Neuronal stem cell (in vitro differentiated cells): ENCODE results near the gene PPP2R5E. TPM values are rescaled to one million over a fixed set of nuclear protein-coding genes. Genes with fewer than 3 reads are reported as not detected.
"Not testable (repeated sequence)": the region's sequence is repeated elsewhere in the genome, so short reads cannot be mapped to it uniquely, and the experiment has no call there.

Experiments used
- DNase-seq: peaks from one replicate; pipeline ENCODE4 v3.0.0-alpha.2; 2013; ENCODE audit warnings: low spot score
- H2AFZ ChIP-seq: one replicate; pipeline ENCODE4 v1.6.1; 2013; ENCODE audit warnings: mild to moderate bottlenecking, low read length, inconsistent platforms
- H2AK5ac ChIP-seq: 2 replicates; pipeline ENCODE4 v1.6.1; 2013; ENCODE audit warnings: low read depth, mild to moderate bottlenecking, inconsistent platforms, low read length, moderate library complexity, mixed read lengths
- H2BK120ac ChIP-seq: 2 replicates; pipeline ENCODE4 v1.6.1; 2013; ENCODE audit warnings: low read depth, mild to moderate bottlenecking, inconsistent platforms, low read length, moderate library complexity, mixed read lengths
- H2BK12ac ChIP-seq: one replicate; pipeline ENCODE4 v1.6.1; 2013; ENCODE audit warnings: low read length, inconsistent platforms
- H2BK15ac ChIP-seq: 2 replicates; pipeline ENCODE4 v1.6.1; 2013; ENCODE audit warnings: mild to moderate bottlenecking, low read length, inconsistent platforms, mixed read lengths
- H2BK5ac ChIP-seq: one replicate; pipeline ENCODE4 v1.6.1; 2013; ENCODE audit warnings: inconsistent platforms, mild to moderate bottlenecking, low read length, moderate library complexity
- H3K14ac ChIP-seq: one replicate; pipeline ENCODE4 v1.6.1; 2013; ENCODE audit warnings: low read length, inconsistent platforms
- H3K18ac ChIP-seq: 2 replicates; pipeline ENCODE4 v1.6.1; 2013; ENCODE audit warnings: low read length, inconsistent platforms
- H3K23ac ChIP-seq: 2 replicates; pipeline ENCODE4 v1.6.1; 2013; ENCODE audit warnings: low read depth, mild to moderate bottlenecking, mixed read lengths, low read length, inconsistent platforms; ENCODE audit not compliant: poor library complexity
- H3K27ac ChIP-seq: replicated peaks from 3 replicates; pipeline ENCODE4 v1.5.1; 2013; ENCODE audit warnings: low read length, inconsistent platforms
- H3K27me3 ChIP-seq, 3 experiments: 2 replicates each; pipeline ENCODE4 v1.6.1; 2013; ENCODE audit warnings: low read length in 3 of 3, mild to moderate bottlenecking in 2 of 3, inconsistent platforms in 1 of 3, low read depth in 1 of 3, mixed read lengths in 1 of 3, moderate library complexity in 1 of 3; ENCODE audit not compliant: control insufficient read depth in 3 of 3, insufficient read depth in 3 of 3
- H3K36me3 ChIP-seq, 2 donors: replicated peaks in 1 of 2; 2 replicates each; pipeline ENCODE4 v1.6.1; 2013; ENCODE audit warnings: low read length in 2 of 2; ENCODE audit not compliant: control insufficient read depth in 2 of 2, insufficient read depth in 2 of 2
- H3K4ac ChIP-seq: 2 replicates; pipeline ENCODE4 v1.6.1; 2013; ENCODE audit warnings: inconsistent platforms, mild to moderate bottlenecking, low read length, moderate library complexity
- H3K4me1 ChIP-seq, 2 donors: 1 replicate in 1 of 2; 2 replicates in 1 of 2; pipeline ENCODE4 v1.6.1; 2013; ENCODE audit warnings: low read length in 2 of 2, low read depth in 1 of 2; ENCODE audit not compliant: control insufficient read depth in 2 of 2, insufficient read depth in 1 of 2
- H3K4me2 ChIP-seq: one replicate; pipeline ENCODE4 v1.6.1; 2013; ENCODE audit warnings: mild to moderate bottlenecking, low read length, inconsistent platforms; ENCODE audit not compliant: insufficient read depth, poor library complexity, severe bottlenecking
- H3K4me3 ChIP-seq, 2 donors: 2 replicates each; pipeline ENCODE4 v1.5.1; 2013; ENCODE audit warnings: low read length in 2 of 2, mild to moderate bottlenecking in 2 of 2, inconsistent platforms in 1 of 2, moderate library complexity in 1 of 2
- H3K79me1 ChIP-seq: one replicate; pipeline ENCODE4 v1.6.1; 2013; ENCODE audit warnings: low read depth, mild to moderate bottlenecking, inconsistent platforms, low read length, moderate library complexity
- H3K9ac ChIP-seq: one replicate; pipeline ENCODE4 v1.6.1; 2013; ENCODE audit warnings: mild to moderate bottlenecking, low read depth, low read length, inconsistent platforms; ENCODE audit not compliant: poor library complexity
- H3K9me3 ChIP-seq, 2 donors: replicated peaks in 1 of 2; 2 replicates each; pipeline versions ENCODE3 to v1.6.1; 2013; ENCODE audit warnings: low read length in 2 of 2, mild to moderate bottlenecking in 2 of 2, inconsistent platforms in 1 of 2, low read depth in 1 of 2, mixed read lengths in 1 of 2, moderate library complexity in 1 of 2; ENCODE audit not compliant: control insufficient read depth in 2 of 2, insufficient read depth in 1 of 2
- H4K8ac ChIP-seq: one replicate; pipeline ENCODE4 v1.6.1; 2013; ENCODE audit warnings: low read depth, mild to moderate bottlenecking, inconsistent platforms, low read length, moderate library complexity
- H4K91ac ChIP-seq: one replicate; pipeline ENCODE4 v1.6.1; 2013; ENCODE audit warnings: low read length, low read depth, mild to moderate bottlenecking, inconsistent platforms; ENCODE audit not compliant: poor library complexity
- WGBS, 2 donors: extraction: QIAGEN DNeasy Blood & Tissue Kit; methylation state at CpG; one replicate each; pipeline ENCODE4 v1.1.7; 2013; ENCODE audit warnings: missing lambda C conversion rate in 2 of 2, mixed read lengths in 1 of 2; ENCODE audit not compliant: insufficient read length in 2 of 2, insufficient replicate concordance in 1 of 2; ENCODE audit errors: extremely low coverage in 2 of 2; 5-methylcytosine and 5-hydroxymethylcytosine counted together
- polyA plus RNA-seq, 2 experiments: library from polyadenylated mRNA; stranded (reverse); fragments of 200-250 nt; gene quantifications; one replicate each; pipeline ENCODE4 v1.2.3, GENCODE V29; 2013

The PPP2R5E gene
- 48.1 TPM for polyA plus RNA-seq (2013, experiment 1 of 2)
- polyA plus RNA-seq (2013, experiment 2 of 2), result 52.2 TPM

GRCh38 chr14:63543000-63543825 is at the start of gene PPP2R5E:
PPP2R5E (minus strand) TSS chr14:63543377; CDS start chr14:63539685, 3,692 bp downstream.
- Histone ChIP-seq H3K9me3 (no peaks in the 10 kb centered on the region), H3K4ac (peak within 1 kb of the TSS; percentile 97), H3K4me1 (peaks cover 0 to 5% of the 10 kb centered on the region in 2 donors), H3K79me1 (peaks cover 5% of the 10 kb centered on the region), H4K91ac (peak within 1 kb of the TSS; percentile 99), H3K4me3 (peak within 1 kb of the TSS; percentile 72 to 97), H3K27me3 (no peaks in the 10 kb centered on the region), H2AFZ (peak within 1 kb of the TSS; percentile 95), H2BK5ac (peak within 1 kb of the TSS; percentile 100), H2BK15ac (peak within 1 kb of the TSS; percentile 93), H3K4me2 (peak within 1 kb of the TSS; percentile 87), H2AK5ac (peak within 1 kb of the TSS; percentile 90), H2BK12ac (no peak within 1 kb of the TSS), H3K18ac (peak within 1 kb of the TSS; percentile 99), H2BK120ac (peak within 1 kb of the TSS; percentile 81), H3K14ac (peak within 1 kb of the TSS; percentile 82), H3K36me3 (peaks cover 2 to 31% of the 10 kb centered on the region in 2 donors), H4K8ac (peak within 1 kb of the TSS; percentile 92), H3K27ac (peak within 1 kb of the TSS; percentile 97), H3K9ac (peak within 1 kb of the TSS; percentile 97), H3K23ac (peak within 1 kb of the TSS; percentile 91)
- no CpG with 5 or more reads among the region's 78 CpGs for WGBS, 2 donors
- DNase-seq, result peak; percentile 99

GRCh38 chr14:63583046-63583445 is 39.9 kb upstream of the PPP2R5E start:
- H2BK120ac ChIP-seq, H3K36me3 ChIP-seq, DNase-seq, H3K4me1 ChIP-seq, H3K4me3 ChIP-seq, H3K79me1 ChIP-seq, H3K9ac ChIP-seq, H2BK5ac ChIP-seq, H2BK15ac ChIP-seq, H2AK5ac ChIP-seq, H2AFZ ChIP-seq, H3K23ac ChIP-seq, H3K9me3 ChIP-seq, H3K27ac ChIP-seq, H3K14ac ChIP-seq, H3K4me2 ChIP-seq, H3K4ac ChIP-seq, H4K91ac ChIP-seq, H4K8ac ChIP-seq, H3K18ac ChIP-seq, H3K27me3 ChIP-seq, H2BK12ac ChIP-seq: not testable (repeated sequence)
- WGBS, 2 donors, result no CpG with 5 or more reads among the region's 8 CpGs

GRCh38 chr14:63581491-63581890 is 38.3 kb upstream of the PPP2R5E start:
- Histone ChIP-seq H4K8ac (no peak overlapping the region), H2BK120ac (no peak overlapping the region), H3K27me3 (no peaks in the 10 kb centered on the region), H3K23ac (no peak overlapping the region), H2BK15ac (no peak overlapping the region), H4K91ac (no peak overlapping the region), H3K79me1 (no peaks in the 10 kb centered on the region), H3K4ac (no peak overlapping the region), H2BK12ac (no peak overlapping the region), H3K4me3 (no peak overlapping the region), H3K27ac (no peak overlapping the region), H3K14ac (no peak overlapping the region), H3K4me2 (no peak overlapping the region), H2AK5ac (no peak overlapping the region), H2BK5ac (no peak overlapping the region), H3K4me1 (no peaks in the 10 kb centered on the region), H3K9me3 (no peaks in the 10 kb centered on the region), H2AFZ (no peak overlapping the region), H3K9ac (no peak overlapping the region), H3K18ac (no peak overlapping the region), H3K36me3 (no peaks in the 10 kb centered on the region)
- DNase-seq, result no peak
- no CpG with 5 or more reads among the region's 4 CpGs for WGBS, 2 donors

- WGBS, 2 donors, result no CpG with 5 or more reads among the region's 1 CpG
These were observed 35.1 kb upstream of the PPP2R5E start for GRCh38 chr14:63578300-63578699.

More at GRCh38 chr14:63578300-63578699, 35.1 kb upstream of the PPP2R5E start:
- Histone ChIP-seq H2AFZ (no peak overlapping the region), H2BK120ac (no peak overlapping the region), H3K14ac (no peak overlapping the region), H3K27me3 (no peaks in the 10 kb centered on the region), H2BK5ac (no peak overlapping the region), H3K9me3 (no peaks in the 10 kb centered on the region), H2AK5ac (no peak overlapping the region), H3K23ac (no peak overlapping the region), H3K79me1 (no peaks in the 10 kb centered on the region), H4K8ac (no peak overlapping the region), H3K4me2 (no peak overlapping the region), H3K36me3 (no peaks in the 10 kb centered on the region), H3K27ac (no peak overlapping the region), H2BK12ac (no peak overlapping the region), H4K91ac (no peak overlapping the region), H3K4me1 (no peaks in the 10 kb centered on the region), H2BK15ac (no peak overlapping the region), H3K4me3 (no peak overlapping the region), H3K18ac (no peak overlapping the region), H3K4ac (no peak overlapping the region), H3K9ac (no peak overlapping the region)
- DNase-seq, result no peak
